ENCODE measurements around the gene THAP10. TPM values are rescaled to one million over a fixed set of nuclear protein-coding genes. Genes with fewer than 3 reads are reported as not detected.
"Not testable (repeated sequence)": the region's sequence is repeated elsewhere in the genome, so short reads cannot be mapped to it uniquely, and the experiment has no call there.

The THAP10 gene
- total and polyA plus RNA-seq, 2 experiments from 2014 or later, result 5.7 to 8.2 TPM

DNA sequence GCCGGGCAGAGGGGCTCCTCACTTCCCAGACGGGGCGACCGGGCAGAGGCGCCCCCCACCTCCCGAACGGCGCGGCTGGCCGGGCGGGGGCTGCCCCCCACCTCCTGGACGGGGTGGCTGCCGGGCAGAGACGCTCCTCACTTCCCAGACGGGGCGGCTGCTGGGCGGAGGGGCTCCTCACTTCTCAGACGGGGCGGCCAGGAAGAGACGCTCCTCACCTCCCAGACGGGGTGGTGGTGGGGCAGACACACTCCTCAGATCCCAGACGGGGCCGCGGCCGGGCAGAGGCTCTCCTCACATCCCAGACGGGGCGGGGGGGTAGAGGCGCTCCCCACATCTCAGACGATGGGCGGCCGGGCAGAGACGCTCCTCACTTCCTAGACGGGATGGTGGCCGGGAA lies 20.7 kb downstream of the THAP10 start:
- H3K27ac Mint-ChIP-seq; ATAC-seq; H4K20me1 ChIP-seq (replicated peaks; ENCODE audit: insufficient read depth); H3K27ac ChIP-seq (ENCODE audit: low read depth); H2AFZ ChIP-seq; H3K27me3 ChIP-seq (ENCODE audit: insufficient read depth); H3K4me3 ChIP-seq; H3K4me1 Mint-ChIP-seq; H3K36me3 ChIP-seq (ENCODE audit: insufficient read depth); H3K4me2 ChIP-seq; H3F3A ChIP-seq (replicated peaks; ENCODE audit: low read depth); H3K9me2 ChIP-seq (ENCODE audit: insufficient read depth); H3K4me3 Mint-ChIP-seq; H3K79me2 ChIP-seq (replicated peaks; ENCODE audit: insufficient read depth); DNase-seq (ENCODE audit: low spot score); H3K27me3 Mint-ChIP-seq (ENCODE audit: insufficient read depth, low read depth, poor library complexity); H3K4me1 ChIP-seq (ENCODE audit: insufficient read depth): not testable (repeated sequence)
- Mint-ChIP-seq H3K9me3 (peaks cover 24% of the 10 kb centered on the region), H3K36me3 (ENCODE audit: low read depth) (peaks cover 20% of the 10 kb centered on the region)

DNA sequence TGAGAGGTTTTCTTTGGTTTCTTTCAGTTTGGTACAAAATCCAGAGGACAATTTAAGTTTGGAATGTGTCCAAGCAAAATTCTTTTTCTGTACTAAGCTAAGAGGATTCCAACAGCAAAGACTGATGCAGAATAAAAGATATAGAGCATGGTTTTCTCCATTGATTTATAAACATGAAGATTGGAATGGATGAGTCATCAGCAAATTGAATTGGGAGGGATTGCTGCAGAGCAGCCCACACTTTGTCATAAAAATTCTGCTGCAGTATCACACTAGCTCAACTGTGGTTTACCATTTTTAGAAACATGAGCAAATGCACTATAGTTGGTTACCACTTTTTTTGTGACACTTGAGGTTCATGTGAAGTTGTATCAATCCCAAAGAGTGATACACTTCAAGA lies 22.2 kb downstream of the THAP10 start:
- Histone ChIP-seq H3K36me3 (ENCODE audit: insufficient read depth) (no peaks in the 10 kb centered on the region), H3K9me2 (ENCODE audit: insufficient read depth) (peaks cover 5% of the 10 kb centered on the region; the same call in 1 of the 2 replicates), H2AFZ (no peak overlapping the region), H3K4me1 (ENCODE audit: insufficient read depth) (no peaks in the 10 kb centered on the region), H3F3A (replicated peaks; ENCODE audit: low read depth) (no peaks in the 10 kb centered on the region), H3K27me3 (ENCODE audit: insufficient read depth) (no peaks in the 10 kb centered on the region), H3K4me3 (no peak overlapping the region), H4K20me1 (replicated peaks; ENCODE audit: insufficient read depth) (no peaks in the 10 kb centered on the region), H3K79me2 (replicated peaks; ENCODE audit: insufficient read depth) (no peaks in the 10 kb centered on the region), H3K4me2 (no peak overlapping the region), H3K27ac (ENCODE audit: low read depth) (no peak overlapping the region)
- DNase-seq (ENCODE audit: low spot score) (no peak), ATAC-seq (no peak)
- H3K27ac Mint-ChIP-seq, result no peak overlapping the region
- peaks cover 20% of the 10 kb centered on the region for H3K36me3 Mint-ChIP-seq (ENCODE audit: low read depth)
- no peaks in the 10 kb centered on the region; the same call in 2 of the 3 replicates for H3K4me1 Mint-ChIP-seq
- peaks cover 3% of the 10 kb centered on the region for H3K27me3 Mint-ChIP-seq (ENCODE audit: insufficient read depth, low read depth, poor library complexity)
- no peak overlapping the region for H3K4me3 Mint-ChIP-seq
- peaks cover 24% of the 10 kb centered on the region for H3K9me3 Mint-ChIP-seq
- TF ChIP-seq ZNF114 (CRISPR knock-in tag; IDR thresholded peaks at IDR 0.05) (no peak), ZNF331 (CRISPR knock-in tag; IDR thresholded peaks at IDR 0.05; ENCODE audit: low read depth) (no peak), CREB1 (CRISPR knock-in tag; IDR thresholded peaks at IDR 0.05; ENCODE audit: low read depth) (no peak), POLR2AphosphoS5 (IDR thresholded peaks at IDR 0.05; ENCODE audit: low read depth) (no peak), JUNB (IDR thresholded peaks at IDR 0.05; ENCODE audit: unreplicated experiment) (no peak), EZH2phosphoT487 (IDR thresholded peaks at IDR 0.05; ENCODE audit: unreplicated experiment) (no peak), EZH2 (IDR thresholded peaks at IDR 0.05; ENCODE audit: low read depth, unreplicated experiment) (no peak), NANOG (IDR thresholded peaks at IDR 0.05; ENCODE audit: borderline replicate concordance) (no peak)
- TF ChIP-seq, protein P1, sequence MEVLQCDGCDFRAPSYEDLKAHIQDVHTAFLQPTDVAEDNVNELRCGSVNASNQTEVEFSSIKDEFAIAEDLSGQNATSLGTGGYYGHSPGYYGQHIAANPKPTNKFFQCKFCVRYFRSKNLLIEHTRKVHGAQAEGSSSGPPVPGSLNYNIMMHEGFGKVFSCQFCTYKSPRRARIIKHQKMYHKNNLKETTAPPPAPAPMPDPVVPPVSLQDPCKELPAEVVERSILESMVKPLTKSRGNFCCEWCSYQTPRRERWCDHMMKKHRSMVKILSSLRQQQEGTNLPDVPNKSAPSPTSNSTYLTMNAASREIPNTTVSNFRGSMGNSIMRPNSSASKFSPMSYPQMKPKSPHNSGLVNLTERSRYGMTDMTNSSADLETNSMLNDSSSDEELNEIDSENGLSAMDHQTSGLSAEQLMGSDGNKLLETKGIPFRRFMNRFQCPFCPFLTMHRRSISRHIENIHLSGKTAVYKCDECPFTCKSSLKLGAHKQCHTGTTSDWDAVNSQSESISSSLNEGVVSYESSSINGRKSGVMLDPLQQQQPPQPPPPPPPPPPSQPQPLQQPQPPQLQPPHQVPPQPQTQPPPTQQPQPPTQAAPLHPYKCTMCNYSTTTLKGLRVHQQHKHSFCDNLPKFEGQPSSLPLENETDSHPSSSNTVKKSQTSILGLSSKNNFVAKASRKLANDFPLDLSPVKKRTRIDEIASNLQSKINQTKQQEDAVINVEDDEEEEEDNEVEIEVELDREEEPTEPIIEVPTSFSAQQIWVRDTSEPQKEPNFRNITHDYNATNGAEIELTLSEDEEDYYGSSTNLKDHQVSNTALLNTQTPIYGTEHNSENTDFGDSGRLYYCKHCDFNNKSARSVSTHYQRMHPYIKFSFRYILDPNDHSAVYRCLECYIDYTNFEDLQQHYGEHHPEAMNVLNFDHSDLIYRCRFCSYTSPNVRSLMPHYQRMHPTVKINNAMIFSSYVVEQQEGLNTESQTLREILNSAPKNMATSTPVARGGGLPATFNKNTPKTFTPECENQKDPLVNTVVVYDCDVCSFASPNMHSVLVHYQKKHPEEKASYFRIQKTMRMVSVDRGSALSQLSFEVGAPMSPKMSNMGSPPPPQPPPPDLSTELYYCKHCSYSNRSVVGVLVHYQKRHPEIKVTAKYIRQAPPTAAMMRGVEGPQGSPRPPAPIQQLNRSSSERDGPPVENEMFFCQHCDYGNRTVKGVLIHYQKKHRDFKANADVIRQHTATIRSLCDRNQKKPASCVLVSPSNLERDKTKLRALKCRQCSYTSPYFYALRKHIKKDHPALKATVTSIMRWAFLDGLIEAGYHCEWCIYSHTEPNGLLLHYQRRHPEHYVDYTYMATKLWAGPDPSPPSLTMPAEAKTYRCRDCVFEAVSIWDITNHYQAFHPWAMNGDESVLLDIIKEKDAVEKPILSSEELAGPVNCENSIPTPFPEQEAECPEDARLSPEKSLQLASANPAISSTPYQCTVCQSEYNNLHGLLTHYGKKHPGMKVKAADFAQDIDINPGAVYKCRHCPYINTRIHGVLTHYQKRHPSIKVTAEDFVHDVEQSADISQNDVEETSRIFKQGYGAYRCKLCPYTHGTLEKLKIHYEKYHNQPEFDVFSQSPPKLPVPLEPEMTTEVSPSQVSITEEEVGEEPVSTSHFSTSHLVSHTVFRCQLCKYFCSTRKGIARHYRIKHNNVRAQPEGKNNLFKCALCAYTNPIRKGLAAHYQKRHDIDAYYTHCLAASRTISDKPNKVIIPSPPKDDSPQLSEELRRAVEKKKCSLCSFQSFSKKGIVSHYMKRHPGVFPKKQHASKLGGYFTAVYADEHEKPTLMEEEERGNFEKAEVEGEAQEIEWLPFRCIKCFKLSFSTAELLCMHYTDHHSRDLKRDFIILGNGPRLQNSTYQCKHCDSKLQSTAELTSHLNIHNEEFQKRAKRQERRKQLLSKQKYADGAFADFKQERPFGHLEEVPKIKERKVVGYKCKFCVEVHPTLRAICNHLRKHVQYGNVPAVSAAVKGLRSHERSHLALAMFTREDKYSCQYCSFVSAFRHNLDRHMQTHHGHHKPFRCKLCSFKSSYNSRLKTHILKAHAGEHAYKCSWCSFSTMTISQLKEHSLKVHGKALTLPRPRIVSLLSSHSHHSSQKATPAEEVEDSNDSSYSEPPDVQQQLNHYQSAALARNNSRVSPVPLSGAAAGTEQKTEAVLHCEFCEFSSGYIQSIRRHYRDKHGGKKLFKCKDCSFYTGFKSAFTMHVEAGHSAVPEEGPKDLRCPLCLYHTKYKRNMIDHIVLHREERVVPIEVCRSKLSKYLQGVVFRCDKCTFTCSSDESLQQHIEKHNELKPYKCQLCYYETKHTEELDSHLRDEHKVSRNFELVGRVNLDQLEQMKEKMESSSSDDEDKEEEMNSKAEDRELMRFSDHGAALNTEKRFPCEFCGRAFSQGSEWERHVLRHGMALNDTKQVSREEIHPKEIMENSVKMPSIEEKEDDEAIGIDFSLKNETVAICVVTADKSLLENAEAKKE (CRISPR knock-in tag; IDR thresholded peaks at IDR 0.05), result no peak
- TF ChIP-seq, protein P2, sequence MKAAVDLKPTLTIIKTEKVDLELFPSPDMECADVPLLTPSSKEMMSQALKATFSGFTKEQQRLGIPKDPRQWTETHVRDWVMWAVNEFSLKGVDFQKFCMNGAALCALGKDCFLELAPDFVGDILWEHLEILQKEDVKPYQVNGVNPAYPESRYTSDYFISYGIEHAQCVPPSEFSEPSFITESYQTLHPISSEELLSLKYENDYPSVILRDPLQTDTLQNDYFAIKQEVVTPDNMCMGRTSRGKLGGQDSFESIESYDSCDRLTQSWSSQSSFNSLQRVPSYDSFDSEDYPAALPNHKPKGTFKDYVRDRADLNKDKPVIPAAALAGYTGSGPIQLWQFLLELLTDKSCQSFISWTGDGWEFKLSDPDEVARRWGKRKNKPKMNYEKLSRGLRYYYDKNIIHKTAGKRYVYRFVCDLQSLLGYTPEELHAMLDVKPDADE (IDR thresholded peaks at IDR 0.05), result no peak
- TF ChIP-seq, protein P3, sequence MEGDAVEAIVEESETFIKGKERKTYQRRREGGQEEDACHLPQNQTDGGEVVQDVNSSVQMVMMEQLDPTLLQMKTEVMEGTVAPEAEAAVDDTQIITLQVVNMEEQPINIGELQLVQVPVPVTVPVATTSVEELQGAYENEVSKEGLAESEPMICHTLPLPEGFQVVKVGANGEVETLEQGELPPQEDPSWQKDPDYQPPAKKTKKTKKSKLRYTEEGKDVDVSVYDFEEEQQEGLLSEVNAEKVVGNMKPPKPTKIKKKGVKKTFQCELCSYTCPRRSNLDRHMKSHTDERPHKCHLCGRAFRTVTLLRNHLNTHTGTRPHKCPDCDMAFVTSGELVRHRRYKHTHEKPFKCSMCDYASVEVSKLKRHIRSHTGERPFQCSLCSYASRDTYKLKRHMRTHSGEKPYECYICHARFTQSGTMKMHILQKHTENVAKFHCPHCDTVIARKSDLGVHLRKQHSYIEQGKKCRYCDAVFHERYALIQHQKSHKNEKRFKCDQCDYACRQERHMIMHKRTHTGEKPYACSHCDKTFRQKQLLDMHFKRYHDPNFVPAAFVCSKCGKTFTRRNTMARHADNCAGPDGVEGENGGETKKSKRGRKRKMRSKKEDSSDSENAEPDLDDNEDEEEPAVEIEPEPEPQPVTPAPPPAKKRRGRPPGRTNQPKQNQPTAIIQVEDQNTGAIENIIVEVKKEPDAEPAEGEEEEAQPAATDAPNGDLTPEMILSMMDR (conservative IDR thresholded peaks at IDR 0.05; ENCODE audit: low read depth in 2 of 2), result no peak

All from GM23338 (cell line).